PFSK-1 (cell line): ENCODE data around the gene MYH9.

Source experiments
- FOXP2 ChIP-seq: optimal IDR thresholded peaks from 2 replicates; pipeline ENCODE3; 2011; ENCODE audit warnings: borderline replicate concordance, control low read depth, inconsistent platforms; ENCODE audit not compliant: insufficient read depth; ENCODE audit errors: extremely low read length, extremely low read depth
- POLR2AphosphoS5 ChIP-seq: IDR thresholded peaks from 2 replicates; pipeline ENCODE4 v1.6.1; 2012; ENCODE audit warnings: low read depth, mild to moderate bottlenecking, control low read depth, low read length, moderate library complexity
- REST ChIP-seq, 2 experiments: IDR thresholded peaks; 2 replicates each; pipeline versions ENCODE4 v1.6.1 to v1.8.0; 2011 to 2012; ENCODE audit warnings: low read depth in 2 of 2, low read length in 2 of 2, control low read depth in 1 of 2, inconsistent platforms in 1 of 2, mild to moderate bottlenecking in 1 of 2, moderate library complexity in 1 of 2; ENCODE audit not compliant: insufficient read depth in 1 of 2
- SIN3A ChIP-seq: IDR thresholded peaks from 2 replicates; pipeline ENCODE4 v1.6.1; 2012; ENCODE audit warnings: mild to moderate bottlenecking, low read length, moderate library complexity, borderline replicate concordance; ENCODE audit not compliant: insufficient read depth
- TAF1 ChIP-seq: IDR thresholded peaks from 2 replicates; pipeline ENCODE4 v1.6.1; 2012; ENCODE audit warnings: low read length, control low read depth, borderline replicate concordance; ENCODE audit not compliant: insufficient read depth

MYH9 gene

GRCh38 chr22:36334821-36335603 is 52.8 kb downstream of the MYH9 start:
- TF ChIP-seq POLR2AphosphoS5, result no peak
- TF ChIP-seq FOXP2, result no peak
- TF ChIP-seq SIN3A, result no peak
- TF ChIP-seq TAF1, result no peak

DNA sequence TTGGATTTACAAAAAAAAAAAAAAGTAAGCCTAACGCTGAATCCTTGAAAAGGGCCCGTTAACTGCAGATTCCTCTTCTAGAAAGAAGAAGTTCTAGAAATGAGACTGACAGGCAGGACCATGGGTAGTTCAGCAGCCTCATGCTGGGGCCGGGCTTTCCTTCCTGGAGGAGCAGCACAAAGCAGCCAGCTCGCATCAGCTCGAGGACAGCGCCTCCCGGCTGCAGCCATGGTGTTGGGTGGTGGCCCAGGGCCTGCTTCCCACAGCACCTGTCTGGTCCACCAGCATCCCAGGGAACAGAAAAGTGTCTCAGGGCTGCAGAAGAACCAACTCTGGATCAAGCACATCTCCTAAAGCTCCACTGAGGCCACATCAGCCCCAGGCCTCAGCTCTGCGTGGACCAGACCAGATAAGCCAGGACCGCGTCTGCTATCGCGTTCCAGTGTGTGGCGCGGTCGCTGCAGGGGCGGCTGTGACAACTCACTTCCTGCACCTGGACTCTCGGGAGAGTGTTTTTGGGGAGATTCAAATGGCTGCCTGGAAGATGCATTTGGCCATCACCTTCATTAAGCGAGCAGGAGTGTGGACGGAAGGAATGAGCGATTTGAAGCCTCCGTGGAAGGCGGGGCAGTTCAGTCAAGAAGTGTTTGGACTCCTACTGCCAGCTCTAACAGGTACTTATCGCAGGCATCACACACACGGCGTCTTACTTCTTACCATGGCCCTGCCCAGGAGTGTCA is 53.5 kb downstream of the MYH9 start:
- TF ChIP-seq REST (IDR thresholded peaks at IDR 0.05; ENCODE audit: insufficient read depth in 1 of 2, low read depth in 2 of 2, low read length in 2 of 2) (peak in 1 of 2 experiments; percentile 45; a peak in 1 of 4 replicates), FOXP2 (no peak), SIN3A (no peak), TAF1 (no peak)

- no peak for TF ChIP-seq TAF1
- no peak for TF ChIP-seq SIN3A
- no peak for TF ChIP-seq REST (IDR thresholded peaks at IDR 0.05; ENCODE audit: insufficient read depth in 1 of 2, low read depth in 2 of 2, low read length in 2 of 2)
- TF ChIP-seq FOXP2, result no peak
- TF ChIP-seq POLR2AphosphoS5, result no peak
Observed at GRCh38 chr22:36333644-36334043, 54.1 kb downstream of the MYH9 start.

DNA sequence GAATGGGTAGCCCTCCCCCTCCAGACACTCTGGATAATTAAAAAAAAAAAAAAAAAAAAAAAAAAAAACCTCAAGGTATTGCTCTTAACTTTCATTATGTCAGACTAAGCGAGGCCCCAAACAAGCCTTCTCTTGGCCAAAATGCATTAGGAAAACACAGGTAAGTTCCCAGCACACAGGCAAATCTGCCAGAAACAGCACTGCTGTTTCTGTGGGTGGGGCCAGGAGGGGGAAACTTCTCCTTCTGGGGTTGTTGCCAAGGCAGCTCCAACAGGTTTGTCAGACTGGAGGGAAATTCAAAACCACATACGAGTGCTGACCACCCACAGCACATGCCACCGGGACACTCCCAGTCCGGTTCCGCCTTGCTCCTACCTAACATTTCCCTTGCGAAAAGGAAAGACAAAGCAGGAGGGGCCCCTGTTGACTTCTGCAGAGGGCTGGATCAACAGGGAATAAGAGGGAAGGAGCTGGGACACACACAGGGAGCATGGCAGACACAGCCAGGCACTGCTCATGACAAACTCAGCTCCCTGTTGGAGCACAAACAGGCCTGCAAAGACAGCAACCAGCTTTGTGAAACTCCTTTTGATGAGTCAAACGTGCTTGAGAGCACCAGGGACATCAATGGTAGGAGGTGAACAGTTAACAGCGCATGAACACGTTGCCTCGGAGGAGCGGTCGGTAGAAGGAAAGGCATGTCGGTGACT is 55.0 kb downstream of the MYH9 start:
- TF ChIP-seq FOXP2, result no peak
- no peak for TF ChIP-seq SIN3A
- TF ChIP-seq REST (IDR thresholded peaks at IDR 0.05; ENCODE audit: insufficient read depth in 1 of 2, low read depth in 2 of 2, low read length in 2 of 2), result no peak

DNA sequence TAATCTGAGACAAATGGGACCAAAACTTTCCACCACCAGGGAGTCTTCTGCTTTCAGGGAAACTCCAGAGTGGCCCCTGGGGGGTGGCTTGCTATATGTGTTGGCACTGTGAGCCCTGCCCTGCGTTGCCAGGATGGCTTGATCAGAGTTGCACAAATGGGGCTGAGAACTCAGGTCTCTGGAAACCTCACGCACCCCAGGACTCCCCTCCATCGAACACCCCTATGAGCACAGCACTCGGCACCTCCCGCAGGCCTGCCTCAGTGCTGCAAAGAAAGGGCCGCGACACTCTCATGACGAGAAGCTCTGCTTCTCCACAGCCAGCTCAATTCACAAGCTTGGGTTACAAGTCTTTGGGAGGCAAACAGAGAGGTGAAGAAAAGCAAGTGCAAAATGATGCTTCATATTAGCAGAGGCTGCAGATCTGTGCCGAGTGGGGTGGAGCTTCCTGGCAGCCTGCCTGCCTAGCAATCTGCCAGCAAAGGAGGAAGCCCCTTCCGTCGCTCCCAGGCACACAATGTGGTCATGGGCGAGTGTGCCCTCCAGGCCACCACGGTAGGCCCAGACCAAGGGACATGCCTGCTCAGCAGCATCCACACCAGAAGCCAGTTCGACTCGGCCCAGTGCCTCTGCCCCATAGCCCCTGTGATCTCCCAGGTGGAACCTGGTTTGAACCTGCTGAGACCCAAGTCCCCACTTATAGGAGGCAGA is 55.7 kb downstream of the MYH9 start:
- no peak for TF ChIP-seq SIN3A
- TF ChIP-seq FOXP2, result peak; percentile 54
